ENCODE results near the gene TAF12. TPM values are rescaled to one million over a fixed set of nuclear protein-coding genes. Genes with fewer than 3 reads are reported as not detected.
A peak's percentile ranks its signal among the peaks of the same experiment; 100 is the strongest.
"Not testable (repeated sequence)": the region's sequence is repeated elsewhere in the genome, so short reads cannot be mapped to it uniquely, and the experiment has no call there.

TAF12 gene
- polyA plus RNA-seq, 3 donors, result 26.0 to 33.7 (median 32.5) TPM

DNA sequence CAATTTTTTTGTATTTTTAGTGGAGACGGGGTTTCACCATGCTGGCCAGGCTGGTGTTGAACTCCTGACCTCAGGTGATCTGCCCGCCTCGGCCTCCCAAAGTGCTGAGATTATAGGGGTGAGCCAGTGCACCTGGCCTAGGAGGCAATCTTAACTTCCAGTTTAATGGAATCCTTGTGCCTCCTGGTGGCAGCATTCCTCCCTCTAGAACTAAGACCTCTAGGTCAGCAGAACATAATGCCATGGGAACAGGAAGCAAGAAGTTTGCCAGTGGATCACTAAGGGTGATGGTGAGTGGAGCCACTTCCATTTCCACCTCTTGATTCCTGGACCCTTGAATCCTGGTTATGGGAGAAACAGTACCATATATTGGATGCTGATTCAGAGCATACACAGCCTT lies 11.0 kb upstream of the TAF12 start:
- not testable (repeated sequence) for DNase-seq (ENCODE audit: extremely low read depth in 1 of 11, low read depth in 9 of 11, low spot score in 4 of 11)

- DNase-seq (ENCODE audit: extremely low read depth in 1 of 11, low read depth in 9 of 11, low spot score in 4 of 11), result not testable (repeated sequence)
These were observed 10.2 kb upstream of the TAF12 start for GRCh38 chr1:28653063-28653462.

DNA sequence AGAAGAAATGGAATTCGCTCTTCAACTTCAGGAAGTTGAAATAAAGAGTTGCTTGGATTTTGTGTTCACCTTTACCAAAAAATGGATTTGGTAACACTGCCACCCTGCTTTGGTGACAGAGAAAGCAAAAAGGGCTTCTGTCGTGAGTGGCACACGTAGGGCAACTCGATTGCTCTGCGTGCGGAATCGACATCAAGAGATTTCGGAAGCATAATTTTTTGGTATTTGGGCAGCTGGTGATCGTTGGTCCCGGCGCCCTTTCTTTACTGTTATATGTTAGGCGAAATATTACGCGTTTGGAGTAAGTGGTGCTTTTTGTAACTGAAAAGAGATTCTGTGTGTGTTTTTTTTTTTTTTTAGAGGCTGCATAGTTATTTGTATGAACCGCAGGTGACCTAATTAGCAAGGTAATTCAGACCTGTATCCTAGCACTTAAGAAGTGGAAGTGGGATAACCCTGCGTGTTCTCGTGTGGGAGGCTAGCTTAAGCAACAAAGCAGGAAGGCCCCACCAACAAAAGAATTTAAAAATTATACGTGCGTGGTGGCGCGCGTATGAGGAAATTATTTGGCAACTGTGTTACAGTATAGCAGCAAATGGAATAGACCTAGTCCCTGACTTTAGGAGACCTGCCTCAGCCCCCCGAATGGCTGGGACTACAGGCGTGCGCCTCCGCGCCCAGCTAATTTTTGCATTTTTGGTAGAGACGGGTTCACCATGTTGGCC lies 5.8 kb upstream of the TAF12 start, which contains the start of gene RNU11:
RNU11 (plus strand) TSS at position 127 of the 725 bp plus-strand sequence.
- DNase-seq (ENCODE audit: extremely low read depth in 1 of 11, low read depth in 9 of 11, low spot score in 4 of 11), result peak; percentile 88 to 99 (median 94)

DNA sequence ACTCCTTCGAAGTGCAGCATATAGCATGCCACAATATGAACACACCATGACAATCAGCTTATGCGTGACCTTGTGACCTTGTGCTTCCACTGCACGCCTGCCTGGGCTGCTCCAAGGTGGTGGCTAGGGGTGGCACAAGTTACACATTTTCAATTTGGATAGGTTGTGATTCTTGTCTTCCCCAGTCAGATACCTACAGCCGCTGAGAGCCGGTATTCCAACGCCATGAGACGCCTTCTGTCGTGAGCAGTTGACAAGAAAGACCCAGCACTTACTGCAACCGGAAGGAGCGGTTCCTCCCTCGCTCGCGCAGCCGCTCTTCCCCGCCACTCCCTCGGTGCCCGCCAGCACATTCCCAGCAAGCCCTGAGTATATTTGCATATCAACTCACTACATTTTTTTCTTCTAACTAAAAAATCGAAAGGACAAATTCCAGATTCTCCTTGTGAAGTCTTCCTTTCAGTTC lies 5.2 kb upstream of the TAF12 start:
- peak; percentile 64 to 92 (median 88) for DNase-seq (ENCODE audit: extremely low read depth in 1 of 11, low read depth in 9 of 11, low spot score in 4 of 11)

DNA sequence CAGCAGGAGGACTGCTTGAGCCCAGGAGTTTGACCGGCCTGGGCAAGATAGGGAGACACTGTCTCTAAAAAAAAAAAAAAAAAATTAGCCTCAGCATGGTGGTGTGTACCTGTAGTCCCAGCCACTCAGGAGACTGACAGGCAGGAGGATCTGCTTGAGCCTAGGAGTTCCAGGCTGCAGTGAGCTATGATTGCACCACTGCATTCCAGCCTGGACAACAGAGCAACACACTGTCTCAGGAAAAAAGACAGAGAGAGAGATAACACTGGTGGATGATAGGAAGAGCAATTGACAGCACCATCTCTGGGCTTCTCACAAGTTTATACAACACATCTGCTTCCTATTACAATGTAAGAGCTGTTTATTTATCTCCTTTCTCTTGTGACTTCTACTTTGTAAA lies 3.2 kb upstream of the TAF12 start:
- no peak for DNase-seq (ENCODE audit: extremely low read depth in 1 of 11, low read depth in 9 of 11, low spot score in 4 of 11)

DNA sequence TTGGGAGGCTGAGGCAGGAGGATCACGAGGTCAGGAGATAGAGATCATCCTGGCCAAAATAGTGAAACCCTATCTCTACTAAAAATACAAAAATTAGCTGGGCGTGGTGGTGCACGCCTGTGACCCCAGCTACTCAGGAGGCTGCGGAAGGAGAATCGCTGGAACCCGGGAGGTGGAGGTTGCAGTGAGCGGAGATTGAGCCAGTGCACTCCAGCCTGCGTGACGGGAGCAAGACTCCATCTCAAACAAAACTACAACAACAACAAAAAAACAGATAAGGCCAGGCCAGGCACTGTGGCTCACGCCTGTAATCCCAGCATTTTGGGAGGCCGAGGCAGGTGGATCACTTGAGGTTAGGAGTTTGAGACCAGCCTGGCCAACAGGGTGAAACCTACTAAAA lies 2.5 kb upstream of the TAF12 start:
- DNase-seq (ENCODE audit: extremely low read depth in 1 of 11, low read depth in 9 of 11, low spot score in 4 of 11), result not testable (repeated sequence)

GRCh38 chr1:28644494-28644893 lies 1.6 kb upstream of the TAF12 start:
- no peak for DNase-seq (ENCODE audit: extremely low read depth in 1 of 11, low read depth in 9 of 11, low spot score in 4 of 11)

DNA sequence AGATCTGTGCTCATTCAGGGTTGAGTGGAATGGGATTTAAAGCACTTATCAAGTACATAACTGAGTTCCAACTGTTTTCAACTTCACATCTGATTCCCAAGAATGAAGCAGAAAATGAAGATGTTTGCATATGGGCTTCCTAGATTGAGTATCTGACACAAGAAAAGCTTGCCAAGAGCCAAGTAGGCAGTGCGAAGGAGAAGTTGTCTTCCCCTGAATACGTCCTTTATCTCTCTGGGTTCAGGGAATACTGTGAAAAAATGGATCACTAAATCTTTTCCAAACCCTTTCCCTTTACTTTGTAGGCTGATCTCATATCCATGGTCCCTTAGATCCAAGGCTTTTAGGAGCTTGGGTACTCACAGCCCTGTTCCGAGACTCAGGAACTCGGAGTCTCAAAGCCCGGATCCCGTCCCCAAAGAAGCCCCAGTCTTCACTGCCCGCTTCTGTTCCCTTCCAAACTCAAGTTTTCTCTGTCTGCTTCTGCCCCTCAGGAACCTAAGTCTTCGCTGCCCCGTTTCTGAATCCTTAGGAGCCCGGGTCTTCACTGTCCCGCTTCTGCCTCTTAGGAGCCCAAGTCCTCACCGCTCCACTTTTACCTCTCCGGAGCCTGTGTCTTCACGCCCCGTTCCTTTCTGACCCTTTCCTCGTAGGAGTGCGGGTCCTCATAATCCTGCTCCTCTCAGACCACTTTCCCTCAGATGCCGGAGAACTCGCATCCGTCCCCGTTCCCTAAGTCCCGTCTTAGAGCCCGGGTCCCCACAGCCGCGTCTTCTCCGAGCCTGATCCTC lies 616 bp downstream of the TAF12 start:
- DNase-seq (ENCODE audit: extremely low read depth in 1 of 11, low read depth in 9 of 11, low spot score in 4 of 11), result peak in 2 of 11 donors; percentile 3 to 24

DNA sequence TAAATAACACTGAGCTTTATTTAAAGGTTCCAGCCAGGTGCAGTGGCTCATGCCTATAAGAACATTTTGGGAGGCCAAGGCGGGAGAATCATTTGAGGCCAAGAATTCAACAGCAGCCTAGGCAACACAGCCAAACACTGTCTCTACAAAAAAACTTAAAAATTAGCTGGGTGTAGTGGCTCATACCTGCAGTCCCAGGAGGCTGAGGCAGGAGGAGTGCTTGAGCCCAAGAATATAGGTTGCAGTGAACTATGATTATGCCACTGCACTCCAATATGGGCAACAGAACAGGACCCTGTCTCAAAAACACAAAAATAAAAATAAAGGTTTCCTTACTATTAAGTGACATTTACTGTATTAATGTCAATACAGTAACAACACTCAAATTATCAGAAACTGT lies 2.1 kb downstream of the TAF12 start:
- no peak for DNase-seq (ENCODE audit: extremely low read depth in 1 of 11, low read depth in 9 of 11, low spot score in 4 of 11)

GRCh38 chr1:28632560-28632959 lies 10.3 kb downstream of the TAF12 start:
- no peak for DNase-seq (ENCODE audit: extremely low read depth in 1 of 11, low read depth in 9 of 11, low spot score in 4 of 11)

DNA sequence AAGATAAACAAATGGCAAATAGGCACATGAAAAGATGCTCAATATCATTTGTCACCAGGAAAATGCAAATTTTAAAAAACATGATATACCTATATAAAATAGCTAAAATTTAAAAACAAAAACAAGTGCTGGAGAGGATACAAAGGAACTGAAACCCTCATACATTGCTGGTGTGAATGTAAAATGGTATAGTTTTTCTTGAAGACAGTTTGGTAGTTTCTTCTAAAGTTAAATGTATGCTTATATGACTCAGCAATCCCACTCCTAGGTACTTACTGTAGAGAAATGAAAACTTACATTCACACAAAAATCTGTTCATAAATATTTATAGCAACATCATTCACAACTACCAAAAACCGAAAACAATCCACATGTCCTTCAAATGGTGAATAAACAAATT lies 11.2 kb downstream of the TAF12 start:
- no peak for DNase-seq (ENCODE audit: extremely low read depth in 1 of 11, low read depth in 9 of 11, low spot score in 4 of 11)

DNA sequence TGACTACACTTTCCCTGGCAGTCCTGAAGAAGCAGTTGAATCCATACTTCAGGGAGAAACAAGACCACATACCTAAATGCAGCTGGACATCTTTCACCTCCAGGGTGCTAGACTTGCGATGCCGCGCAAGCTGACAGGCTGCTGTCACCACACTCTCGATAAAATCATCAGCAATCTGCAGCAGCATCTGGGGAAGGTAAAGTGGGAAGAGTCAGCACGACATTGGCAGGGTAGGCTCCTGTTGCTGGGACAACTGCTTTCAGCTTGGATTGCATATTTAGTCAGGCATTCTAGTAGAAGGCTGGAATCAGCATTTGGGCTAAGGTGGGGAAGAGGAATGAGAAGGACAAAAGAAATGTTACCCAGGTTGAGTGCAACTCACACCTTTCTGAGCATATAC lies 29.7 kb downstream of the TAF12 start:
- DNase-seq (ENCODE audit: extremely low read depth in 1 of 11, low read depth in 9 of 11, low spot score in 4 of 11), result no peak

GRCh38 chr1:28606771-28607170 lies 36.1 kb downstream of the TAF12 start:
- no peak for DNase-seq (ENCODE audit: extremely low read depth in 1 of 11, low read depth in 9 of 11, low spot score in 4 of 11)

DNA sequence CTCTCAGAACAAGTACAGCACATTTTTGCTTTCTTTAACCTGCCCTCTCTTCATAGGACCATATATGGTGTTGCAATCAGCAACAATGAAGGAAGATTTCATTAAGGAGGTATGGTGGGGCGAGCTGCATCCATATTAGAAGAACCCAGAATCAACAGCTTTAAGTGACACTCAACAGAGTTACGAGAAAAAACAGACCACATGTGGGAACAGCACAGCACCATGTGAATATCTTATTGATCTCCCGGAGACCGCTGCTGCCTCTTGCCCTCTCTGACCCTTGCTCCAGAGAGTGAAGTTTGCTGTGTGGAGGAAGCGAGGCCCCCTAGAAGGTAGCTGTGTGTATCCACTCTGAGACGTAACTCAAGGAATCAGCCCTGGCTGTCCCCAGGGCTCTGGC lies 37.9 kb downstream of the TAF12 start:
- no peak for DNase-seq (ENCODE audit: extremely low read depth in 1 of 11, low read depth in 9 of 11, low spot score in 4 of 11)

GRCh38 chr1:28604411-28604810 lies 38.5 kb downstream of the TAF12 start:
- no peak for DNase-seq (ENCODE audit: extremely low read depth in 1 of 11, low read depth in 9 of 11, low spot score in 4 of 11)

GRCh38 chr1:28602536-28603439 lies 40.1 kb downstream of the TAF12 start:
- DNase-seq (ENCODE audit: extremely low read depth in 1 of 11, low read depth in 9 of 11, low spot score in 4 of 11), result peak in 8 of 11 donors; percentile 53 to 81 (median 65)

DNA sequence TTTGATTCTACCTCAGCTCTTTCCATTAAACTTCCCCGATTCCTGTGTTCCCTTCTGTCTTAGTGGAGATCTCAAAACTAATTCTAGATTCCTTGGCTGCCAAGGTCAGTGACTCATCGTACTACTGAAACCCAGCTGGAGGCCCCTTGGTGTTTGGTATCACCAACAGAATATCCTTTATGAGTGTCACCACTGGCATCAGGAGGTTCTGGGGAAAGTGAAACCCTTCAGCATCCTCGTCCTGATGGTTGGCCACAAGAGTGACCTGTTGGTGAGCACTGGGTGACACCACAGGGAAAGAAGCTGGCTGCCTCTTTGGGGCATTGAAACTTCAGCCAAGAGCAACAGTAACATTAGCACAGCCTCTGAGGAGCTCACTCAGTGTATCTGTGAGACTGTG lies 41.2 kb downstream of the TAF12 start:
- DNase-seq (ENCODE audit: extremely low read depth in 1 of 11, low read depth in 9 of 11, low spot score in 4 of 11), result no peak

DNA sequence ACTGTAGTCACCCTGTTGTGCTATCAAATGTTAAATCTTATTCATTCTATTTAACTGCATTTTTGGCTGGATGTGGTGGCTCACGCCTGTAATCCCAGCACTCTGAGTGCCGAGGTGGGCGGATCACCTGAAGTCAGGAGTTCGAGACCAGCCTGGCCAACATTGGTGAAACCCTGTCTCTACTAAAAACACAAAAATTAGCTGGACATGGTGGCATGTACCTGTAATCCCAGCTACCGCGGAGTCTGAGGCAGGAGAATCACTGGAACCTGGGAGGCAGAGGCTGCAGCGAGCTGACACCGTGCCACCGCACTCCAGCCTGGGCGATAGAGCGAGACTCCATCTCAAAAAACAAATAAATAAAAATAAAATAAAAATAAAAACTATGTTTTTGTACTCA lies 46.6 kb downstream of the TAF12 start:
- not testable (repeated sequence) for DNase-seq (ENCODE audit: extremely low read depth in 1 of 11, low read depth in 9 of 11, low spot score in 4 of 11)

GRCh38 chr1:28595412-28596191 lies 47.3 kb downstream of the TAF12 start:
- no peak for DNase-seq (ENCODE audit: extremely low read depth in 1 of 11, low read depth in 9 of 11, low spot score in 4 of 11)

Data from renal cortex interstitium (tissue), 11 donors.